ENCODE results near the gene MYBL2. TPM values are rescaled to one million over a fixed set of nuclear protein-coding genes. Genes with fewer than 3 reads are reported as not detected.
"Not testable (repeated sequence)": the region's sequence is repeated elsewhere in the genome, so short reads cannot be mapped to it uniquely, and the experiment has no call there.

Gene MYBL2
- 12.1 TPM for polyA plus RNA-seq (ENCODE audit: insufficient read length)

- DNase-seq (ENCODE audit: low read depth): no peak
These were observed at the start of gene MYBL2 for GRCh38 chr20:43666376-43667328. Gene MYBL2 (plus strand): TSS chr20:43667114. CDS start chr20:43667284, 170 bp downstream.

GRCh38 chr20:43631598-43631997 lies 35.3 kb upstream of the MYBL2 start:
- no peak for DNase-seq (ENCODE audit: low read depth)

GRCh38 chr20:43636429-43636828 lies 30.5 kb upstream of the MYBL2 start:
- no peak for DNase-seq (ENCODE audit: low read depth)

- DNase-seq (ENCODE audit: low read depth): no peak
These were observed 24.4 kb upstream of the MYBL2 start for GRCh38 chr20:43642548-43642947.

- DNase-seq (ENCODE audit: low read depth): no peak
These were observed 15.9 kb upstream of the MYBL2 start for GRCh38 chr20:43650997-43651525.

- DNase-seq (ENCODE audit: low read depth): not testable (repeated sequence)
These were observed 15.2 kb upstream of the MYBL2 start for GRCh38 chr20:43651650-43652184.

- DNase-seq (ENCODE audit: low read depth): no peak
These were observed 12.9 kb upstream of the MYBL2 start for GRCh38 chr20:43653966-43654365.

GRCh38 chr20:43655176-43655575 lies 11.7 kb upstream of the MYBL2 start:
- DNase-seq (ENCODE audit: low read depth): not testable (repeated sequence)

GRCh38 chr20:43655937-43656336 lies 11.0 kb upstream of the MYBL2 start:
- DNase-seq (ENCODE audit: low read depth): no peak

- DNase-seq (ENCODE audit: low read depth): no peak
These were observed 8.7 kb upstream of the MYBL2 start for GRCh38 chr20:43658069-43658722.

- no peak for DNase-seq (ENCODE audit: low read depth)
These were observed 8.0 kb upstream of the MYBL2 start for GRCh38 chr20:43658723-43659419.

GRCh38 chr20:43662943-43663655 lies 3.8 kb upstream of the MYBL2 start:
- DNase-seq (ENCODE audit: low read depth): no peak

- no peak for DNase-seq (ENCODE audit: low read depth)
These were observed 1.3 kb upstream of the MYBL2 start for GRCh38 chr20:43665466-43666176.

GRCh38 chr20:43667341-43668132 lies 623 bp downstream of the MYBL2 start:
- DNase-seq (ENCODE audit: low read depth): no peak

- no peak for DNase-seq (ENCODE audit: low read depth)
These were observed 2.4 kb downstream of the MYBL2 start for GRCh38 chr20:43669332-43669731.

GRCh38 chr20:43670423-43670822 lies 3.5 kb downstream of the MYBL2 start:
- no peak for DNase-seq (ENCODE audit: low read depth)

- no peak for DNase-seq (ENCODE audit: low read depth)
These were observed 9.5 kb downstream of the MYBL2 start for GRCh38 chr20:43676368-43676767.

GRCh38 chr20:43680981-43681380 lies 14.1 kb downstream of the MYBL2 start:
- no peak for DNase-seq (ENCODE audit: low read depth)

GRCh38 chr20:43681468-43681942 lies 14.6 kb downstream of the MYBL2 start:
- no peak for DNase-seq (ENCODE audit: low read depth)
